IMR-90 (cell line): Measurements from ENCODE around the gene COL23A1.

Experiments
- CEBPB ChIP-seq: IDR thresholded peaks from 2 replicates; pipeline ENCODE4 v1.6.1; 2012; ENCODE audit warnings: low read depth, low read length, improper control_type of control experiment
- CTCF ChIP-seq: conservative IDR thresholded peaks from 2 replicates; pipeline ENCODE4 v1.5.1; 2012; ENCODE audit warnings: mild to moderate bottlenecking, low read depth, low read length, improper control_type of control experiment
- FOS ChIP-seq: fragments of 150-350 bp; IDR thresholded peaks from 2 replicates; pipeline ENCODE4 v1.6.1; 2016; ENCODE audit warnings: low read depth, low read length
- MAFK ChIP-seq: IDR thresholded peaks from 2 replicates; pipeline ENCODE4 v1.6.1; 2012; ENCODE audit warnings: low read depth, low read length, improper control_type of control experiment
- MAZ ChIP-seq: IDR thresholded peaks from 2 replicates; pipeline ENCODE4 v1.6.1; 2012; ENCODE audit warnings: low read depth, mild to moderate bottlenecking, low read length, improper control_type of control experiment, moderate library complexity, borderline replicate concordance
- MXI1 ChIP-seq: IDR thresholded peaks from 2 replicates; pipeline ENCODE4 v1.6.1; 2012; ENCODE audit warnings: low read depth, mild to moderate bottlenecking, low read length, moderate library complexity, borderline replicate concordance
- POLR2A ChIP-seq: IDR thresholded peaks from 2 replicates; pipeline ENCODE4 v1.6.1; 2012; ENCODE audit warnings: mild to moderate bottlenecking, low read depth, low read length
- RAD21 ChIP-seq: IDR thresholded peaks from 2 replicates; pipeline ENCODE4 v1.6.1; 2012; ENCODE audit warnings: low read length, improper control_type of control experiment
- RCOR1 ChIP-seq: IDR thresholded peaks from 2 replicates; pipeline ENCODE4 v1.6.1; 2012; ENCODE audit warnings: mild to moderate bottlenecking, low read length, improper control_type of control experiment; ENCODE audit not compliant: insufficient replicate concordance
- RFX5 ChIP-seq: IDR thresholded peaks from 2 replicates; pipeline ENCODE4 v1.8.0; 2012; ENCODE audit warnings: low read depth, mild to moderate bottlenecking, low read length, moderate library complexity
- SMC3 ChIP-seq: fragments of 150-350 bp; IDR thresholded peaks from 2 replicates; pipeline ENCODE4 v1.6.1; 2016; ENCODE audit warnings: low read depth, mild to moderate bottlenecking, antibody characterized with exemption, low read length, moderate library complexity
- TF ChIP-seq, protein P1 (sequence below): fragments of 150-350 bp; IDR thresholded peaks from 2 replicates; pipeline ENCODE4 v1.6.1; 2017; ENCODE audit warnings: mild to moderate bottlenecking, antibody characterized with exemption, low read length, low read depth

DNA sequence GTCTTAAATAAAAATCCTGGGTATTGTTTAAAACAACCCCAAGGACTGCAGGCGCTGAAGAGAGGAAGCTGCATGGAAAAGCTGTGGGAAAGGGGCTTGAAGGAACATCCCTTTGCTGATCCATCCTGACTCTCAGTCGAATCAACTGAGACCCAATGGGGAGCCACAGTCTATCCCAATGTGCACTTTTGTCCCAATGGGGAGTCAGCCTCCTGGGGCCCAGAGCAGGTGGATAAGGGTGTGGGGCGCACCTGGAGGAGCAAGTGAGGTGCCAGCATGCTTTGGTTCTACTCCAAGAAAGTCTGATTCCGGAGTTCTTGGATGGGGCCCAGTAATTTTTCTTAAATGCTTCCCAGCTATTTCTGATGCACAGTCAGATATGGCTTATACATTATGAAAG, 118.1 kb downstream of the COL23A1 start:
- TF ChIP-seq CTCF (no peak), POLR2A (no peak), MXI1 (no peak), FOS (no peak), RAD21 (no peak), RFX5 (no peak), RCOR1 (no peak), CEBPB (no peak), MAZ (no peak), SMC3 (no peak), MAFK (no peak)
- TF ChIP-seq, protein P1, sequence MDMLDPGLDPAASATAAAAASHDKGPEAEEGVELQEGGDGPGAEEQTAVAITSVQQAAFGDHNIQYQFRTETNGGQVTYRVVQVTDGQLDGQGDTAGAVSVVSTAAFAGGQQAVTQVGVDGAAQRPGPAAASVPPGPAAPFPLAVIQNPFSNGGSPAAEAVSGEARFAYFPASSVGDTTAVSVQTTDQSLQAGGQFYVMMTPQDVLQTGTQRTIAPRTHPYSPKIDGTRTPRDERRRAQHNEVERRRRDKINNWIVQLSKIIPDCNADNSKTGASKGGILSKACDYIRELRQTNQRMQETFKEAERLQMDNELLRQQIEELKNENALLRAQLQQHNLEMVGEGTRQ: no peak
